BE2C (cell line): Measurements from ENCODE around the gene UBQLNL.

ENCODE experiments used
- DNase-seq: peaks from one replicate; pipeline ENCODE4 v3.0.0-alpha.2; 2020
- H3K27me3 ChIP-seq: fragments of 250-450 bp; sonication (Bioruptor Pico); 2 replicates; pipeline ENCODE4 v1.5.1; 2020; ENCODE audit warnings: mild to moderate bottlenecking
- H3K36me3 ChIP-seq: fragments of 250-450 bp; sonication (Bioruptor Pico); 2 replicates; pipeline ENCODE4 v1.5.1; 2020; ENCODE audit warnings: mild to moderate bottlenecking
- H3K4me1 ChIP-seq: fragments of 250-450 bp; sonication (Bioruptor Pico); 2 replicates; pipeline ENCODE4 v1.5.1; 2020
- H3K4me3 ChIP-seq: 2 replicates; pipeline ENCODE4 v1.5.1; 2011; ENCODE audit warnings: low read depth, low read length
- H3K9me3 ChIP-seq: fragments of 250-450 bp; sonication (Bioruptor Pico); 2 replicates; pipeline ENCODE4 v1.5.1; 2020
- CTCF ChIP-seq: IDR thresholded peaks from 2 replicates; pipeline ENCODE4 v1.5.1; 2012; ENCODE audit warnings: mild to moderate bottlenecking, low read depth, low read length

The UBQLNL gene

GRCh38 chr11:5521540-5521939, 5.0 kb upstream of the UBQLNL start:
- H3K27me3 ChIP-seq = no peaks in the 10 kb centered on the region
- no peak for TF ChIP-seq CTCF
- no peaks in the 10 kb centered on the region for H3K36me3 ChIP-seq
- H3K9me3 ChIP-seq = no peaks in the 10 kb centered on the region
- no peaks in the 10 kb centered on the region for H3K4me1 ChIP-seq
- H3K4me3 ChIP-seq = no peak overlapping the region
- no peak for DNase-seq

DNA sequence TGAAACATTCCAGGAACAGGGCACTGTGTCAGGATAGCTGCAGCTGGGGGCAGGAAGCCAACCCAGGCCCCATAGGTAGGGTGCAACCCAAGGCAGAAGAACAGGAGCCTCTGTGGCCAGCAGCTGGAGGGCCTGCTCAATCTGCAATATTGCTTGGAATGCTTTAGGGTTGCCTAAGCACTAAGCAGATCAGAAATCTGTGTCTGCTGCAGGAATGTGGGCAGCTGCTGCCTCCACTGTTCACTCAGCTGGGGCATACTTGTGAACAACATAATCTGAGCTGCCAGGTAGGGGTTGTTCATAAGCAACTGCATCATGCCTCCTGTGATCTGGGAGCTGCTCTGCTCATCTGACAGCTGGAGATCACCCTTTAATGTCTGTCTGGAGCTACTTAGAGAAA, 1.7 kb downstream of the UBQLNL start:
- Histone ChIP-seq H3K4me3 (no peak overlapping the region), H3K4me1 (no peaks in the 10 kb centered on the region), H3K9me3 (no peaks in the 10 kb centered on the region), H3K27me3 (no peaks in the 10 kb centered on the region), H3K36me3 (no peaks in the 10 kb centered on the region)
- no peak for DNase-seq
- TF ChIP-seq CTCF = no peak

- TF ChIP-seq CTCF = no peak
- H3K27me3 ChIP-seq = no peaks in the 10 kb centered on the region
- no peaks in the 10 kb centered on the region for H3K36me3 ChIP-seq
- no peak within 1 kb of the TSS for H3K4me3 ChIP-seq
- H3K9me3 ChIP-seq = no peaks in the 10 kb centered on the region
- DNase-seq = no peak
- H3K4me1 ChIP-seq = no peaks in the 10 kb centered on the region
Observed at GRCh38 chr11:5509803-5510202, 6.7 kb downstream of the UBQLNL start, which contains the start of gene UBQLN3. TSS of gene UBQLN3 (minus strand) at chr11:5509957. CDS start at chr11:5509558, 399 bp downstream.

DNA sequence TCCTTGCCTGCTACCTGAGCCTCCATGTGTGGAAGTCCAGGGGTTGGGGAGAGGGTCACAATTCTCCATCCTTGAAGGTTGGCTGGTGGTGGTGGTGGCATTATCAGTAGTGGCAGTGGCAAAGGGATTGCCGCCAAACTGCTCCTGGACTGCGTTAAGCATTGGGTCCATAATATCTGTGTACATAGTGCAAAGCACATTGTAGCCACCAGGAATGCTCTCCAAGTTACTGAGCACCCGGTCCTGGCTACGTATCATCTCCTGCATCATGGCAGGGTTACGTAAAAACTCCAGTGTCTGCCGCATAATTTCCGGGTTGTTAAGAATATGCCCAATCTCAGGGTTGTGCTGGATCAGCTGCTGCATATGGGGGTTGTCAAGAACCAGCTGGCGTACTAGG, 7.9 kb downstream of the UBQLNL start:
- Histone ChIP-seq H3K4me1 (no peaks in the 10 kb centered on the region), H3K9me3 (no peaks in the 10 kb centered on the region), H3K36me3 (no peaks in the 10 kb centered on the region), H3K4me3 (no peak overlapping the region), H3K27me3 (no peaks in the 10 kb centered on the region)
- DNase-seq = no peak
- TF ChIP-seq CTCF = no peak

GRCh38 chr11:5507933-5508305, 8.6 kb downstream of the UBQLNL start:
- no peak for TF ChIP-seq CTCF
- no peaks in the 10 kb centered on the region for H3K27me3 ChIP-seq
- no peaks in the 10 kb centered on the region for H3K4me1 ChIP-seq
- no peak overlapping the region for H3K4me3 ChIP-seq
- H3K9me3 ChIP-seq = no peaks in the 10 kb centered on the region
- peak; percentile 42 for DNase-seq
- no peaks in the 10 kb centered on the region for H3K36me3 ChIP-seq

GRCh38 chr11:5507177-5507932, 9.1 kb downstream of the UBQLNL start:
- Histone ChIP-seq H3K36me3 (no peaks in the 10 kb centered on the region), H3K27me3 (no peaks in the 10 kb centered on the region), H3K9me3 (no peaks in the 10 kb centered on the region), H3K4me1 (no peaks in the 10 kb centered on the region), H3K4me3 (no peak overlapping the region)
- no peak for DNase-seq
- TF ChIP-seq CTCF = no peak
